Panc1 (cell line): ENCODE results near the gene PTPRA. TPM values are rescaled to one million over a fixed set of nuclear protein-coding genes. Genes with fewer than 3 reads are reported as not detected.

Experiments used
- ATAC-seq: fragments of 200-7000 bp; cut with Tn5 transposase; 2 replicates; pipeline ENCODE4 v1.9.1; 2020; ENCODE audit warnings: mild to moderate bottlenecking, moderate library complexity
- BruUV-seq: library from RNA; stranded (reverse); fragments of 400-500 nt; replicated peaks from 2 replicates; lab custom pipeline; 2021; lab: Mats Ljungman, UMichigan
- CTCF ChIA-PET: fragments of 300-600 bp; sonication (Branson Sonifier 250); formaldehyde crosslinking; loops from one replicate; lab custom pipeline; 2022; ENCODE audit warnings: antibody characterized with exemption; lab: Charles Lee
- POLR2A ChIA-PET: fragments of 300-600 bp; sonication (Branson Sonifier 250); formaldehyde crosslinking; loops from one replicate; lab custom pipeline; 2022; ENCODE audit warnings: antibody characterized with exemption; lab: Charles Lee
- DNase-seq: peaks from one replicate; pipeline ENCODE4 v3.0.0-alpha.2; 2010; ENCODE audit warnings: low read depth, low spot score
- H3K27ac ChIP-seq: 2 replicates; pipeline ENCODE4 v1.5.1; 2011; ENCODE audit warnings: mild to moderate bottlenecking, low read length, inconsistent platforms
- H3K27me3 ChIP-seq: fragments of 200-500 bp; sonication (Bioruptor generic); 2 replicates; pipeline ENCODE4 v1.6.0; 2014; ENCODE audit warnings: low read length, inconsistent platforms; ENCODE audit not compliant: control insufficient read depth, insufficient read depth
- H3K36me3 ChIP-seq: fragments of 200-500 bp; sonication (Bioruptor generic); 2 replicates; pipeline ENCODE4 v1.5.1; 2014; ENCODE audit warnings: inconsistent platforms, mild to moderate bottlenecking, low read length, moderate library complexity; ENCODE audit not compliant: control insufficient read depth, insufficient read depth
- H3K4me1 ChIP-seq: 2 replicates; pipeline ENCODE4 v1.5.1; 2011; ENCODE audit warnings: inconsistent platforms, mild to moderate bottlenecking, low read length, moderate library complexity; ENCODE audit not compliant: control insufficient read depth, insufficient read depth
- H3K4me3 ChIP-seq, 2 experiments: 2 replicates each; pipeline ENCODE4 v1.5.1; 2011 to 2012; ENCODE audit warnings: low read depth in 2 of 2, low read length in 2 of 2, mild to moderate bottlenecking in 2 of 2, inconsistent platforms in 1 of 2, moderate library complexity in 1 of 2
- H3K9me3 ChIP-seq: fragments of 200-500 bp; sonication (Bioruptor generic); 2 replicates; pipeline ENCODE4 v1.5.1; 2014; ENCODE audit warnings: low read depth, mild to moderate bottlenecking, inconsistent platforms, low read length, moderate library complexity; ENCODE audit not compliant: control insufficient read depth, insufficient read depth
- POLR2AphosphoS5 ChIP-seq: IDR thresholded peaks from 2 replicates; pipeline ENCODE4 v1.6.1; 2012; ENCODE audit warnings: mild to moderate bottlenecking, low read depth, low read length, moderate library complexity
- SIN3A ChIP-seq: IDR thresholded peaks from 2 replicates; pipeline ENCODE4 v1.6.1; 2012; ENCODE audit warnings: low read depth, mild to moderate bottlenecking, low read length, moderate library complexity, borderline replicate concordance; ENCODE audit not compliant: insufficient read depth
- TCF7L2 ChIP-seq: IDR thresholded peaks from 2 replicates; pipeline ENCODE4 v1.6.1; 2011; ENCODE audit warnings: mild to moderate bottlenecking, low read depth, low read length, inconsistent platforms
- in situ Hi-C: cut with HindIII; loops from 2 replicates; pipeline ENCODE4 v1.10.0; 2016; ENCODE audit warnings: low sequenced_read_pairs, low pct_unique_long_range_greater_than_20kb
- intact Hi-C: fragments of 100-400 bp; cut with micrococcal nuclease; formaldehyde crosslinking; loops from one replicate; pipeline ENCODE4 v1.10.0; 2022; ENCODE audit not compliant: unreplicated experiment
- total RNA-seq: library from RNA; stranded (reverse); gene quantifications from one replicate; pipeline ENCODE4 v1.2.1, GENCODE V29; 2021; ENCODE audit not compliant: unreplicated experiment
- TF ChIP-seq, protein P1 (sequence below): fragments of 450-650 bp; IDR thresholded peaks from 2 replicates; pipeline ENCODE4 v1.5.1; 2017; ENCODE audit warnings: mild to moderate bottlenecking
- TF ChIP-seq, protein P2 (sequence below), 2 experiments: IDR thresholded peaks; 2 replicates each; pipeline ENCODE4 v1.6.1; 2011 to 2012; ENCODE audit warnings: low read depth in 2 of 2, control low read depth in 1 of 2, low read length in 1 of 2, mild to moderate bottlenecking in 1 of 2, moderate library complexity in 1 of 2; ENCODE audit not compliant: insufficient read depth in 1 of 2

Gene PTPRA
- total RNA-seq, 1 experiment from 2014 or later, result 56.6 TPM

DNA sequence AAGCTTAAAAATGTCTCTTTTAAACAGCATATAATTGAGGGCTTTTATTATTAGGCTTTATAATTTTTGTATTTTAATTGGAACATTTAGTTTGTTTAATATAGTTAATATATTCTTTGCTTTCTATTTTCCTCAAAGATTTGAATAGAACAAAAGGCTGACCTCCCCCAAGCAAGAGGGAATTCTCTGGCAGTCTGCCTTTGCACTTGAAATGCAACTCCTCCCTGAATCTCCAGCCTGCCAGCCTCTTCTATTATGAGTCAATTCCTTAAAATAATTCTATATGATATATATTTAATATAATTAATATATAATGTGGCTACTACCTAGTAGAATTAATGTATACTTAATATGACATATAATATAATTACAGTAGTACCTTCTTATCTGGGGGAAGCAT is 69.2 kb downstream of the PTPRA start:
- intact Hi-C loops (no loop called here), in situ Hi-C loops (no loop called here)
- BruUV-seq, result no TSS peak
- peaks cover 2% of the 10 kb centered on the region; the same call in 1 of the 2 replicates for H3K4me1 ChIP-seq
- no peaks in the 10 kb centered on the region for H3K9me3 ChIP-seq
- POLR2A ChIA-PET, result no interaction called here
- no peaks in the 10 kb centered on the region for H3K36me3 ChIP-seq
- no peaks in the 10 kb centered on the region for H3K27me3 ChIP-seq
- H3K4me3 ChIP-seq, result no peak overlapping the region
- DNase-seq, result no peak
- no peak for ATAC-seq
- CTCF ChIA-PET, result interaction anchor here (0.5 to 0.7 kb wide), 2 partner anchors 11 to 372 kb away, joined by 3 to 5 read pairs; no protein-coding TSS in a partner anchor
- TF ChIP-seq, protein P1, sequence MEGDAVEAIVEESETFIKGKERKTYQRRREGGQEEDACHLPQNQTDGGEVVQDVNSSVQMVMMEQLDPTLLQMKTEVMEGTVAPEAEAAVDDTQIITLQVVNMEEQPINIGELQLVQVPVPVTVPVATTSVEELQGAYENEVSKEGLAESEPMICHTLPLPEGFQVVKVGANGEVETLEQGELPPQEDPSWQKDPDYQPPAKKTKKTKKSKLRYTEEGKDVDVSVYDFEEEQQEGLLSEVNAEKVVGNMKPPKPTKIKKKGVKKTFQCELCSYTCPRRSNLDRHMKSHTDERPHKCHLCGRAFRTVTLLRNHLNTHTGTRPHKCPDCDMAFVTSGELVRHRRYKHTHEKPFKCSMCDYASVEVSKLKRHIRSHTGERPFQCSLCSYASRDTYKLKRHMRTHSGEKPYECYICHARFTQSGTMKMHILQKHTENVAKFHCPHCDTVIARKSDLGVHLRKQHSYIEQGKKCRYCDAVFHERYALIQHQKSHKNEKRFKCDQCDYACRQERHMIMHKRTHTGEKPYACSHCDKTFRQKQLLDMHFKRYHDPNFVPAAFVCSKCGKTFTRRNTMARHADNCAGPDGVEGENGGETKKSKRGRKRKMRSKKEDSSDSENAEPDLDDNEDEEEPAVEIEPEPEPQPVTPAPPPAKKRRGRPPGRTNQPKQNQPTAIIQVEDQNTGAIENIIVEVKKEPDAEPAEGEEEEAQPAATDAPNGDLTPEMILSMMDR, result no peak
- TF ChIP-seq TCF7L2, result no peak
- TF ChIP-seq POLR2AphosphoS5, result no peak
- TF ChIP-seq SIN3A, result no peak
- TF ChIP-seq, protein P2, sequence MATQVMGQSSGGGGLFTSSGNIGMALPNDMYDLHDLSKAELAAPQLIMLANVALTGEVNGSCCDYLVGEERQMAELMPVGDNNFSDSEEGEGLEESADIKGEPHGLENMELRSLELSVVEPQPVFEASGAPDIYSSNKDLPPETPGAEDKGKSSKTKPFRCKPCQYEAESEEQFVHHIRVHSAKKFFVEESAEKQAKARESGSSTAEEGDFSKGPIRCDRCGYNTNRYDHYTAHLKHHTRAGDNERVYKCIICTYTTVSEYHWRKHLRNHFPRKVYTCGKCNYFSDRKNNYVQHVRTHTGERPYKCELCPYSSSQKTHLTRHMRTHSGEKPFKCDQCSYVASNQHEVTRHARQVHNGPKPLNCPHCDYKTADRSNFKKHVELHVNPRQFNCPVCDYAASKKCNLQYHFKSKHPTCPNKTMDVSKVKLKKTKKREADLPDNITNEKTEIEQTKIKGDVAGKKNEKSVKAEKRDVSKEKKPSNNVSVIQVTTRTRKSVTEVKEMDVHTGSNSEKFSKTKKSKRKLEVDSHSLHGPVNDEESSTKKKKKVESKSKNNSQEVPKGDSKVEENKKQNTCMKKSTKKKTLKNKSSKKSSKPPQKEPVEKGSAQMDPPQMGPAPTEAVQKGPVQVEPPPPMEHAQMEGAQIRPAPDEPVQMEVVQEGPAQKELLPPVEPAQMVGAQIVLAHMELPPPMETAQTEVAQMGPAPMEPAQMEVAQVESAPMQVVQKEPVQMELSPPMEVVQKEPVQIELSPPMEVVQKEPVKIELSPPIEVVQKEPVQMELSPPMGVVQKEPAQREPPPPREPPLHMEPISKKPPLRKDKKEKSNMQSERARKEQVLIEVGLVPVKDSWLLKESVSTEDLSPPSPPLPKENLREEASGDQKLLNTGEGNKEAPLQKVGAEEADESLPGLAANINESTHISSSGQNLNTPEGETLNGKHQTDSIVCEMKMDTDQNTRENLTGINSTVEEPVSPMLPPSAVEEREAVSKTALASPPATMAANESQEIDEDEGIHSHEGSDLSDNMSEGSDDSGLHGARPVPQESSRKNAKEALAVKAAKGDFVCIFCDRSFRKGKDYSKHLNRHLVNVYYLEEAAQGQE (IDR thresholded peaks at IDR 0.05; ENCODE audit: insufficient read depth in 1 of 2, low read depth in 2 of 2, low read length in 1 of 2), result no peak
- no peak overlapping the region for H3K27ac ChIP-seq

DNA sequence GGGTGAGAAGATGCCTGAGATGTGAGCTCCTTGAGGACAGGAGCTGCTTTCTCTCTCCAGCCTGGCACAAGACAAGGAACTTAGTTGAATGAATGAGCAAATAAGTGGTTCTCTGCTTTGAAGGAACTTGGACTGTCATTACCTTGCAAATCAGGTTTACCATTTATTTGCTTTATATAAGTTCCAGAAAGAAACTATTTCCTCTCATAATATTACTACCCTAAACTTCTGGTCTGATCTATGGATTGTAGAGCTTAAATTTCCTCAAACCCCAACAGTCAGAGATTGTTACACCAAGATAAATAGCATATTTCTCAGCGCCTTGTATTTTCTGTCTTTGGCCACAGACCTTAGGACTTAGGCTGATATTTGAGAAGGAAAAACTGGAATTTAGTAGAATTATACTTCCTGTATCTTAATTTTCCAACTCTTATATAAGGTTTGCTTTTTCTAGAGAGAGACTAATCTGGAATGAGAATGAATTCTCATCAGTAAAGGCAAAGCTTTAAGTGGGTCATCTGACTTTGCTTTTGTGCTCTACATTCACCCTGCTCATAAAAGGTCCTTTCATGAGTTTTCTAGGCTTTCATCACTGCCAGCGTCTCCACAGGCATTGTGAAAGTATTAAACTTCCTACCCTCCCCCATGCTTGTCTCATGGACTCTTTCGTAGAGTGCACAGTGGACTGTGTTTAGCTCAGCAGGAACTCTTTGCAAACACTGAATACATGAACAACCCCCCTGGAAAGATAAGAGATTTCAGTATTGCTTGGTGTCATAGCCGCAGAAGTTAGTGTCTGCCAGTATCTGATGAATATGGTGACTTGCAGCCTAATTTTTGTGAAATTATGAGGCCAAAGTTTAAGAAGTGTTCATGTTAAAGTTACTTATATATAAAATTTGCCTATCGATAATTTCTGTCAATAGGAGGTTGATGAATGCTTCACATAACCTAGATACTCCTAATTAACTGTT is 74.0 kb downstream of the PTPRA start:
- ChIA-PET POLR2A (interaction anchor here (0.6 kb wide), 1 partner anchor 18 kb away, joined by 9 read pairs; no protein-coding TSS in a partner anchor), CTCF (no interaction called here)
- ATAC-seq (no peak), DNase-seq (no peak)
- Histone ChIP-seq H3K27ac (no peak overlapping the region), H3K4me3 (no peak overlapping the region), H3K9me3 (no peaks in the 10 kb centered on the region), H3K27me3 (no peaks in the 10 kb centered on the region), H3K36me3 (no peaks in the 10 kb centered on the region), H3K4me1 (peaks cover 3% of the 10 kb centered on the region; the same call in 1 of the 2 replicates)
- BruUV-seq, result no TSS peak
- in situ Hi-C loops, result no loop called here
- intact Hi-C loops, result no loop called here
- TF ChIP-seq POLR2AphosphoS5 (no peak), TCF7L2 (no peak), SIN3A (no peak)
- TF ChIP-seq, protein P1, result no peak
- TF ChIP-seq, protein P2 (IDR thresholded peaks at IDR 0.05; ENCODE audit: insufficient read depth in 1 of 2, low read depth in 2 of 2, low read length in 1 of 2), result no peak
